C4-2B (cell line): ENCODE results near the gene ATXN1.

Source experiments
- CTCF ChIP-seq: fragments of 450-650 bp; conservative IDR thresholded peaks from 2 replicates; pipeline ENCODE4 v1.5.1; 2017; ENCODE audit warnings: mild to moderate bottlenecking
- ZFX ChIP-seq: fragments of 450-650 bp; IDR thresholded peaks from 2 replicates; pipeline ENCODE4 v1.6.1; 2017

- TF ChIP-seq CTCF, result no peak
- no peak for TF ChIP-seq ZFX
These were observed 352.5 kb downstream of the ATXN1 start for GRCh38 chr6:16408766-16409165.
